KMS-11 (cell line): Measurements from ENCODE around the gene CBL.

Experiments
- H2AFZ ChIP-seq: fragments of 200-600 bp; sonication (generic); 2 replicates; pipeline ENCODE4 v1.6.1; 2016; ENCODE audit warnings: antibody characterized with exemption, mixed run types, low read depth
- H3K27ac ChIP-seq: fragments of 200-600 bp; sonication (generic); 2 replicates; pipeline ENCODE4 v1.6.1; 2016; ENCODE audit warnings: mild to moderate bottlenecking, mixed run types
- H3K27me3 ChIP-seq: fragments of 200-600 bp; sonication (generic); 2 replicates; pipeline ENCODE4 v1.6.1; 2017; ENCODE audit warnings: mild to moderate bottlenecking, low read depth, mixed run types, moderate library complexity; ENCODE audit not compliant: insufficient read depth
- H3K36me3 ChIP-seq: fragments of 200-600 bp; sonication (generic); 2 replicates; pipeline ENCODE4 v1.6.1; 2017; ENCODE audit warnings: mild to moderate bottlenecking, mixed run types; ENCODE audit not compliant: insufficient read depth
- H3K4me1 ChIP-seq: fragments of 200-600 bp; sonication (generic); 2 replicates; pipeline ENCODE4 v1.6.1; 2016; ENCODE audit warnings: mild to moderate bottlenecking, low read depth, mixed run types; ENCODE audit not compliant: poor library complexity, severe bottlenecking
- H3K4me2 ChIP-seq: fragments of 200-600 bp; sonication (generic); 2 replicates; pipeline ENCODE4 v1.7.0; 2016; ENCODE audit warnings: mild to moderate bottlenecking, mixed run types
- H3K4me3 ChIP-seq: fragments of 200-600 bp; sonication (generic); IDR thresholded peaks from 2 replicates; pipeline ENCODE4 v1.6.1; 2017; ENCODE audit warnings: low read depth, low read length, mixed read lengths; ENCODE audit not compliant: insufficient read depth
- H3K79me2 ChIP-seq: fragments of 200-600 bp; sonication (generic); 2 replicates; pipeline ENCODE4 v1.6.1; 2016; ENCODE audit warnings: low read depth, mixed run types; ENCODE audit not compliant: insufficient read depth
- H3K9ac ChIP-seq: fragments of 200-600 bp; sonication (generic); 2 replicates; pipeline ENCODE4 v1.6.1; 2016; ENCODE audit warnings: mild to moderate bottlenecking, mixed run types
- H4K20me1 ChIP-seq: fragments of 200-600 bp; sonication (generic); 2 replicates; pipeline ENCODE4 v1.6.1; 2016; ENCODE audit warnings: mild to moderate bottlenecking, mixed run types; ENCODE audit not compliant: insufficient read depth
- CTCF ChIP-seq: fragments of 200-600 bp; sonication (generic); conservative IDR thresholded peaks from 2 replicates; pipeline ENCODE4 v1.6.1; 2017; ENCODE audit warnings: low read depth, mild to moderate bottlenecking, antibody characterized with exemption, low read length, moderate library complexity, mixed read lengths

The CBL gene

GRCh38 chr11:119307974-119308373 lies 101.8 kb downstream of the CBL start:
- Histone ChIP-seq H3K36me3 (no peaks in the 10 kb centered on the region), H3K4me3 (no peak overlapping the region), H3K79me2 (no peaks in the 10 kb centered on the region), H3K4me2 (no peak overlapping the region), H3K9ac (no peak overlapping the region), H2AFZ (no peak overlapping the region), H4K20me1 (no peaks in the 10 kb centered on the region), H3K27ac (no peak overlapping the region), H3K27me3 (no peaks in the 10 kb centered on the region), H3K4me1 (no peaks in the 10 kb centered on the region)
- TF ChIP-seq CTCF = no peak

DNA sequence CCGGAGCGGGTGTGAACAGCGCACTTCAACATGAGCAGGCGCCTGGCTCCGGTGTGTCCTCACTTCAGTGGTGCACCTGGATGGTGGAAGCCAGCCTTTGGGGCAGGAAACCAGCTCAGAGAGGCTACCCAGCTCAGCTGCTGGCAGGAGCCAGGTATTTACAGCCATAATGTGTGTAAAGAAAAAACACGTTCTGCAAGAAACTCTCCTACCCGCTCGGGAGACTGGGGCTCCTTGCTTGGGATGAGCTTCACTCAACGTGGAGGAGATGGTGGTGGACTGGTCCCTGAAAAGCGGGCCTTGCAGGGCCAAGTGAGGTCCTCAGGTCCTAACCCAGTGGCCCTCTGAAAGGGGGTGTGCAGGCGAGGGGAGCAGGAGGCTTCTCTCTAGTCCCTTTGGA lies 103.3 kb downstream of the CBL start:
- H3K27me3 ChIP-seq = no peaks in the 10 kb centered on the region
- no peak overlapping the region for H2AFZ ChIP-seq
- H3K4me3 ChIP-seq = no peak overlapping the region
- no peak for TF ChIP-seq CTCF
- H3K9ac ChIP-seq = no peak overlapping the region
- no peak overlapping the region for H3K4me2 ChIP-seq
- H3K27ac ChIP-seq = no peak overlapping the region
- H3K4me1 ChIP-seq = no peaks in the 10 kb centered on the region
- no peaks in the 10 kb centered on the region for H4K20me1 ChIP-seq
- no peaks in the 10 kb centered on the region for H3K36me3 ChIP-seq
- H3K79me2 ChIP-seq = no peaks in the 10 kb centered on the region

- Histone ChIP-seq H3K4me3 (no peak overlapping the region), H3K79me2 (no peaks in the 10 kb centered on the region)
Observed at GRCh38 chr11:119309953-119310681, 104.0 kb downstream of the CBL start.

GRCh38 chr11:119310682-119311052 lies 104.5 kb downstream of the CBL start:
- Histone ChIP-seq H3K9ac (no peak overlapping the region), H3K27me3 (no peaks in the 10 kb centered on the region), H3K4me3 (no peak overlapping the region), H3K27ac (no peak overlapping the region), H3K4me2 (no peak overlapping the region), H2AFZ (no peak overlapping the region), H3K4me1 (peaks cover 6% of the 10 kb centered on the region), H3K79me2 (no peaks in the 10 kb centered on the region), H4K20me1 (no peaks in the 10 kb centered on the region), H3K36me3 (no peaks in the 10 kb centered on the region)
- TF ChIP-seq CTCF = no peak

More at GRCh38 chr11:119309953-119310681, 104.0 kb downstream of the CBL start:
- Histone ChIP-seq H4K20me1 (no peaks in the 10 kb centered on the region), H3K27ac (no peak overlapping the region), H3K4me2 (no peak overlapping the region), H3K36me3 (no peaks in the 10 kb centered on the region), H3K4me1 (peaks cover 6% of the 10 kb centered on the region), H3K9ac (no peak overlapping the region), H3K27me3 (no peaks in the 10 kb centered on the region), H2AFZ (no peak overlapping the region)
- TF ChIP-seq CTCF = no peak
